ENCODE measurements around the gene POMC.

Gene POMC

GRCh38 chr2:25194576-25195122 lies 26.3 kb upstream of the POMC start:
- Histone ChIP-seq H3K9me3 (ENCODE audit: insufficient read depth, low read length) (no peaks in the 10 kb centered on the region), H4K20me1 (ENCODE audit: low read depth, low read length) (no peaks in the 10 kb centered on the region), H3K4me2 (ENCODE audit: low read depth, low read length, poor library complexity, severe bottlenecking) (no peak overlapping the region), H3K36me3 (ENCODE audit: low read length) (no peaks in the 10 kb centered on the region), H3K27ac (ENCODE audit: low read depth, low read length) (no peak overlapping the region), H3K9me2 (replicated peaks; ENCODE audit: insufficient read depth, low read length) (no peaks in the 10 kb centered on the region), H2AFZ (ENCODE audit: low read depth, low read length, severe bottlenecking) (no peak overlapping the region), H3K79me2 (ENCODE audit: insufficient read depth, low read length) (no peaks in the 10 kb centered on the region), H3K4me3 (ENCODE audit: insufficient read depth, low read length, poor library complexity, severe bottlenecking) (no peak overlapping the region), H3F3A (ENCODE audit: insufficient read depth) (no peaks in the 10 kb centered on the region), H3K27me3 (ENCODE audit: low read length) (no peaks in the 10 kb centered on the region), H3K9ac (ENCODE audit: low read length) (no peak overlapping the region)
- TF ChIP-seq EZH2phosphoT487 (conservative IDR thresholded peaks at IDR 0.05; ENCODE audit: low read length): no peak
- TF ChIP-seq, protein P1, sequence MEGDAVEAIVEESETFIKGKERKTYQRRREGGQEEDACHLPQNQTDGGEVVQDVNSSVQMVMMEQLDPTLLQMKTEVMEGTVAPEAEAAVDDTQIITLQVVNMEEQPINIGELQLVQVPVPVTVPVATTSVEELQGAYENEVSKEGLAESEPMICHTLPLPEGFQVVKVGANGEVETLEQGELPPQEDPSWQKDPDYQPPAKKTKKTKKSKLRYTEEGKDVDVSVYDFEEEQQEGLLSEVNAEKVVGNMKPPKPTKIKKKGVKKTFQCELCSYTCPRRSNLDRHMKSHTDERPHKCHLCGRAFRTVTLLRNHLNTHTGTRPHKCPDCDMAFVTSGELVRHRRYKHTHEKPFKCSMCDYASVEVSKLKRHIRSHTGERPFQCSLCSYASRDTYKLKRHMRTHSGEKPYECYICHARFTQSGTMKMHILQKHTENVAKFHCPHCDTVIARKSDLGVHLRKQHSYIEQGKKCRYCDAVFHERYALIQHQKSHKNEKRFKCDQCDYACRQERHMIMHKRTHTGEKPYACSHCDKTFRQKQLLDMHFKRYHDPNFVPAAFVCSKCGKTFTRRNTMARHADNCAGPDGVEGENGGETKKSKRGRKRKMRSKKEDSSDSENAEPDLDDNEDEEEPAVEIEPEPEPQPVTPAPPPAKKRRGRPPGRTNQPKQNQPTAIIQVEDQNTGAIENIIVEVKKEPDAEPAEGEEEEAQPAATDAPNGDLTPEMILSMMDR (IDR thresholded peaks at IDR 0.05; ENCODE audit: insufficient read depth, low read length, poor library complexity, severe bottlenecking): no peak

- H3K9ac ChIP-seq (ENCODE audit: low read length): no peak overlapping the region
- H3K79me2 ChIP-seq (ENCODE audit: insufficient read depth, low read length): no peaks in the 10 kb centered on the region
- no peaks in the 10 kb centered on the region for H3K9me2 ChIP-seq (replicated peaks; ENCODE audit: insufficient read depth, low read length)
- H3K4me3 ChIP-seq (ENCODE audit: insufficient read depth, low read length, poor library complexity, severe bottlenecking): no peak overlapping the region
- no peak overlapping the region for H2AFZ ChIP-seq (ENCODE audit: low read depth, low read length, severe bottlenecking)
- no peaks in the 10 kb centered on the region for H3K27me3 ChIP-seq (ENCODE audit: low read length)
- H3K9me3 ChIP-seq (ENCODE audit: insufficient read depth, low read length): no peaks in the 10 kb centered on the region
- H3K27ac ChIP-seq (ENCODE audit: low read depth, low read length): no peak overlapping the region
- TF ChIP-seq, protein P1 (IDR thresholded peaks at IDR 0.05; ENCODE audit: insufficient read depth, low read length, poor library complexity, severe bottlenecking): no peak
- H3F3A ChIP-seq (ENCODE audit: insufficient read depth): no peaks in the 10 kb centered on the region
- no peak overlapping the region for H3K4me2 ChIP-seq (ENCODE audit: low read depth, low read length, poor library complexity, severe bottlenecking)
- H4K20me1 ChIP-seq (ENCODE audit: low read depth, low read length): no peaks in the 10 kb centered on the region
- H3K36me3 ChIP-seq (ENCODE audit: low read length): no peaks in the 10 kb centered on the region
Observed at GRCh38 chr2:25190536-25190935, 22.2 kb upstream of the POMC start.

DNA sequence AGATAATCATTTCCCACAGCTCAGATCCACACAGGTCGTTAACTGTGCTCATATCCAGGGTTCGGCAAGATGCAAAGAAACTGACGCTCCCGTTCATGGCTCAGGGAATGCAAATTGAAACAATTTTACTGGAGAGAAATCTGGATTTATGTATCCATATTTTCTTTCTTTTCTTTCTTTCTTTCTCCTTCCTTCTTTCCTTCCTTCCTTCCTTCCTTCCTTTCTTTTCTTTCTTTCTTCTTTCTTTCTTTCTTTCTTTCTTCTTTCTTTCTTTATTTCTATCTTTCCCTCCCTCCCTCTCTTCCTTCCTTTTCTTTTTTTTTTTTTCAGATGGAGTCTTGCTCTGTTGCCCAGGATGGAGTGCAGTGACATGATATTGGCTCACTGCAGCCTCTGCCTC lies 20.0 kb upstream of the POMC start:
- H4K20me1 ChIP-seq (ENCODE audit: low read depth, low read length): no peaks in the 10 kb centered on the region
- no peaks in the 10 kb centered on the region for H3K79me2 ChIP-seq (ENCODE audit: insufficient read depth, low read length)
- H2AFZ ChIP-seq (ENCODE audit: low read depth, low read length, severe bottlenecking): no peak overlapping the region
- no peaks in the 10 kb centered on the region for H3K9me3 ChIP-seq (ENCODE audit: insufficient read depth, low read length)
- H3K27me3 ChIP-seq (ENCODE audit: low read length): no peaks in the 10 kb centered on the region
- TF ChIP-seq, protein P1 (IDR thresholded peaks at IDR 0.05; ENCODE audit: insufficient read depth, low read length, poor library complexity, severe bottlenecking): no peak
- TF ChIP-seq EZH2phosphoT487 (conservative IDR thresholded peaks at IDR 0.05; ENCODE audit: low read length): no peak
- no peak overlapping the region for H3K4me3 ChIP-seq (ENCODE audit: insufficient read depth, low read length, poor library complexity, severe bottlenecking)
- H3F3A ChIP-seq (ENCODE audit: insufficient read depth): no peaks in the 10 kb centered on the region
- H3K9ac ChIP-seq (ENCODE audit: low read length): no peak overlapping the region
- no peaks in the 10 kb centered on the region for H3K36me3 ChIP-seq (ENCODE audit: low read length)
- no peak overlapping the region for H3K4me2 ChIP-seq (ENCODE audit: low read depth, low read length, poor library complexity, severe bottlenecking)
- no peaks in the 10 kb centered on the region for H3K9me2 ChIP-seq (replicated peaks; ENCODE audit: insufficient read depth, low read length)
- no peak overlapping the region for H3K27ac ChIP-seq (ENCODE audit: low read depth, low read length)
